Esophagus squamous epithelium (tissue), 4 donors: ENCODE results near the gene DIS3L2.

Experiments used
- POLR2A ChIP-seq, 4 donors: fragments of 450-650 bp; IDR thresholded peaks; one replicate each; pipeline ENCODE4 v1.6.1; 2017; ENCODE audit warnings: antibody characterized with exemption in 4 of 4, mild to moderate bottlenecking in 4 of 4, moderate library complexity in 3 of 4
- TF ChIP-seq, protein P1 (sequence below), 6 experiments: fragments of 450-650 bp in 4 of 6; fragments of 200-600 bp in 2 of 6; sonication (generic) in 2 of 6; IDR thresholded peaks; one replicate each; pipeline ENCODE4 v1.5.1; 2016 to 2019; ENCODE audit warnings: antibody characterized with exemption in 6 of 6, mild to moderate bottlenecking in 4 of 6, moderate library complexity in 4 of 6

DNA sequence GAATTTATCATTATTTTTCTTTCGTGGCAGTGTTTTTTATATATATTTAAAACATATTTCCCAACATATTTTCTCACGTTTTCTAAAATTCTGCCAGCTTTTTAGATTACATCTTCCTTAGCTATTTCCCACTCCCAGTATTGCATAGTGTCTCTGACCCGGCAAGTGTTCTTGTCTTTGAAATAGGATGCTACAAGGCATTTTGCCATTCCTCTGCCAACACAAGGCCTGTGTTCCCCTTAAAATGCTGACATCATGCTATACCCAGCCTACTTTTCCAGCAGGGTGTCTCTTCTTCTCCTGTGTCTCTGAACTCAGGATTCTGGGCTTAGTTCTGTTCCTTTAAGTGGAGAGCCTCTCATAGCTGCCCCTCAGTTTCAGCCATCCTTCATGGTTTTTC is 115.2 kb downstream of the DIS3L2 start:
- no peak for TF ChIP-seq POLR2A (IDR thresholded peaks at IDR 0.05)
- TF ChIP-seq, protein P1, sequence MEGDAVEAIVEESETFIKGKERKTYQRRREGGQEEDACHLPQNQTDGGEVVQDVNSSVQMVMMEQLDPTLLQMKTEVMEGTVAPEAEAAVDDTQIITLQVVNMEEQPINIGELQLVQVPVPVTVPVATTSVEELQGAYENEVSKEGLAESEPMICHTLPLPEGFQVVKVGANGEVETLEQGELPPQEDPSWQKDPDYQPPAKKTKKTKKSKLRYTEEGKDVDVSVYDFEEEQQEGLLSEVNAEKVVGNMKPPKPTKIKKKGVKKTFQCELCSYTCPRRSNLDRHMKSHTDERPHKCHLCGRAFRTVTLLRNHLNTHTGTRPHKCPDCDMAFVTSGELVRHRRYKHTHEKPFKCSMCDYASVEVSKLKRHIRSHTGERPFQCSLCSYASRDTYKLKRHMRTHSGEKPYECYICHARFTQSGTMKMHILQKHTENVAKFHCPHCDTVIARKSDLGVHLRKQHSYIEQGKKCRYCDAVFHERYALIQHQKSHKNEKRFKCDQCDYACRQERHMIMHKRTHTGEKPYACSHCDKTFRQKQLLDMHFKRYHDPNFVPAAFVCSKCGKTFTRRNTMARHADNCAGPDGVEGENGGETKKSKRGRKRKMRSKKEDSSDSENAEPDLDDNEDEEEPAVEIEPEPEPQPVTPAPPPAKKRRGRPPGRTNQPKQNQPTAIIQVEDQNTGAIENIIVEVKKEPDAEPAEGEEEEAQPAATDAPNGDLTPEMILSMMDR (IDR thresholded peaks at IDR 0.05): no peak
